Measurements from ENCODE around the gene RBMX.
"Not testable (repeated sequence)": the region's sequence is repeated elsewhere in the genome, so short reads cannot be mapped to it uniquely, and the experiment has no call there.

DNA sequence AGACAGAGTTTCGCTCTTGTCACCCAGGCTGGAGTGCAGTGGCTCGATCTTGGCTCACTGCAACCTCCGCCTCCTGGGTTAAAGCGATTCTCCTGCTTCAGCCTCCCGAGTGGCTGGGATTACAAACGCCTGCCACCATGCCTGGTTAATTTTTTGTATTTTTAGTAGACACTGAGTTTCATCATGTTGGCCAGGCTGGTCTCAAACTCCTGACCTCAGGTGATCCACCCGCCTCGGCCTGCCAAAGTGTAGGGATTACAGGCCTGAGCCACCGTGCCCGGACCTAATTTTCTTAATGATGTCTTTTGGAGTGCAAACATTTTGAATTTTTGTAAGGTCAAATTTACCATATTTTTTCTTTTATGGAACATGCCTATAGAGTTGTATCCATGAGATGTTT, 19.5 kb upstream of the RBMX start:
- not testable (repeated sequence) for TF ChIP-seq POLR2A (IDR thresholded peaks at IDR 0.05)
- TF ChIP-seq, protein P1, sequence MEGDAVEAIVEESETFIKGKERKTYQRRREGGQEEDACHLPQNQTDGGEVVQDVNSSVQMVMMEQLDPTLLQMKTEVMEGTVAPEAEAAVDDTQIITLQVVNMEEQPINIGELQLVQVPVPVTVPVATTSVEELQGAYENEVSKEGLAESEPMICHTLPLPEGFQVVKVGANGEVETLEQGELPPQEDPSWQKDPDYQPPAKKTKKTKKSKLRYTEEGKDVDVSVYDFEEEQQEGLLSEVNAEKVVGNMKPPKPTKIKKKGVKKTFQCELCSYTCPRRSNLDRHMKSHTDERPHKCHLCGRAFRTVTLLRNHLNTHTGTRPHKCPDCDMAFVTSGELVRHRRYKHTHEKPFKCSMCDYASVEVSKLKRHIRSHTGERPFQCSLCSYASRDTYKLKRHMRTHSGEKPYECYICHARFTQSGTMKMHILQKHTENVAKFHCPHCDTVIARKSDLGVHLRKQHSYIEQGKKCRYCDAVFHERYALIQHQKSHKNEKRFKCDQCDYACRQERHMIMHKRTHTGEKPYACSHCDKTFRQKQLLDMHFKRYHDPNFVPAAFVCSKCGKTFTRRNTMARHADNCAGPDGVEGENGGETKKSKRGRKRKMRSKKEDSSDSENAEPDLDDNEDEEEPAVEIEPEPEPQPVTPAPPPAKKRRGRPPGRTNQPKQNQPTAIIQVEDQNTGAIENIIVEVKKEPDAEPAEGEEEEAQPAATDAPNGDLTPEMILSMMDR (IDR thresholded peaks at IDR 0.05) = not testable (repeated sequence)
